HepG2 (cell line): Measurements from ENCODE around the gene HES1. TPM values are rescaled to one million over a fixed set of nuclear protein-coding genes. Genes with fewer than 3 reads are reported as not detected.
A peak's percentile ranks its signal among the peaks of the same experiment; 100 is the strongest.

Experiments
- ARID4A ChIP-seq: sonication (generic); formaldehyde crosslinking; IDR thresholded peaks from 2 replicates; pipeline ENCODE4 v1.5.0; 2020; ENCODE audit warnings: mild to moderate bottlenecking, missing genetic modification reagents, borderline replicate concordance
- ATF7 ChIP-seq, 2 experiments: fragments of 450-650 bp in 1 of 2; sonication (generic) in 1 of 2; formaldehyde crosslinking in 1 of 2; IDR thresholded peaks; 2 replicates each; pipeline versions ENCODE4 v1.4.0 to v1.6.1; 2016 to 2020; ENCODE audit warnings: antibody characterized with exemption in 1 of 2, mild to moderate bottlenecking in 1 of 2, missing genetic modification reagents in 1 of 2
- ATF7-NPFF ChIP-seq: sonication (generic); formaldehyde crosslinking; IDR thresholded peaks from 2 replicates; pipeline ENCODE4 v1.8.1; 2023; ENCODE audit warnings: mild to moderate bottlenecking, low read depth, missing genetic modification reagents, moderate library complexity
- BORCS8-MEF2B ChIP-seq: sonication (generic); formaldehyde crosslinking; IDR thresholded peaks from 2 replicates; pipeline ENCODE4 v1.8.0; 2022; ENCODE audit warnings: mild to moderate bottlenecking, missing genetic modification reagents
- CEBPG ChIP-seq: IDR thresholded peaks from 2 replicates; pipeline ENCODE4 v1.6.1; 2016
- FOXP4 ChIP-seq: sonication (generic); formaldehyde crosslinking; IDR thresholded peaks from 2 replicates; pipeline ENCODE4 v1.4.0; 2020; ENCODE audit warnings: missing genetic modification reagents
- GLI4 ChIP-seq: sonication (generic); formaldehyde crosslinking; IDR thresholded peaks from 2 replicates; pipeline ENCODE4 v1.5.1; 2020; ENCODE audit warnings: missing genetic modification reagents, mild to moderate bottlenecking, moderate library complexity, borderline replicate concordance
- HCFC1 ChIP-seq: fragments of 150-350 bp; IDR thresholded peaks from 2 replicates; pipeline ENCODE4 v1.6.1; 2014; ENCODE audit warnings: low read depth, low read length
- HMG20A ChIP-seq: IDR thresholded peaks from 2 replicates; pipeline ENCODE4 v1.6.1; 2016; ENCODE audit warnings: borderline replicate concordance
- HNRNPL ChIP-seq: fragments of 200-400 bp; formaldehyde crosslinking; IDR thresholded peaks from 2 replicates; pipeline ENCODE4 v1.6.1; 2017; ENCODE audit warnings: mild to moderate bottlenecking, low read depth, low read length
- HOXA3 ChIP-seq: sonication (generic); formaldehyde crosslinking; IDR thresholded peaks from 2 replicates; pipeline ENCODE4 v1.5.0; 2020; ENCODE audit warnings: missing genetic modification reagents
- JUN ChIP-seq: sonication (generic); formaldehyde crosslinking; IDR thresholded peaks from 2 replicates; pipeline ENCODE4 v1.4.0; 2020; ENCODE audit warnings: mild to moderate bottlenecking, missing genetic modification reagents
- KDM6A ChIP-seq: IDR thresholded peaks from 2 replicates; pipeline ENCODE4 v1.6.1; 2016; ENCODE audit warnings: low read depth
- NFYB ChIP-seq: sonication (generic); formaldehyde crosslinking; IDR thresholded peaks from 2 replicates; pipeline ENCODE4 v1.4.0; 2020; ENCODE audit warnings: missing genetic modification reagents
- NR2C2 ChIP-seq: sonication (generic); formaldehyde crosslinking; IDR thresholded peaks from 2 replicates; pipeline ENCODE4 v1.4.0; 2020; ENCODE audit warnings: missing genetic modification reagents, mild to moderate bottlenecking, moderate library complexity, borderline replicate concordance
- ZBTB7B ChIP-seq: sonication (generic); formaldehyde crosslinking; IDR thresholded peaks from 2 replicates; pipeline ENCODE4 v1.4.0; 2020; ENCODE audit warnings: missing genetic modification reagents
- ZEB1 ChIP-seq: IDR thresholded peaks from 2 replicates; pipeline ENCODE4 v1.6.1; 2012; ENCODE audit warnings: mild to moderate bottlenecking, low read depth, inconsistent platforms; ENCODE audit not compliant: insufficient replicate concordance
- ZFP36L1 ChIP-seq: sonication (generic); formaldehyde crosslinking; IDR thresholded peaks from 2 replicates; pipeline ENCODE4 v1.8.0; 2022; ENCODE audit warnings: mild to moderate bottlenecking, missing genetic modification reagents, moderate library complexity
- ZNF205 ChIP-seq: IDR thresholded peaks from 2 replicates; pipeline ENCODE4 v1.6.1; 2018; ENCODE audit warnings: missing biosample characterization, missing genetic modification reagents
- ZNF317 ChIP-seq: sonication (generic); formaldehyde crosslinking; IDR thresholded peaks from 2 replicates; pipeline ENCODE4 v1.5.0; 2020; ENCODE audit warnings: mild to moderate bottlenecking, missing genetic modification reagents
- ZNF329 ChIP-seq: sonication (generic); formaldehyde crosslinking; IDR thresholded peaks from 2 replicates; pipeline ENCODE4 v1.9.0; 2021; ENCODE audit warnings: low read depth, mild to moderate bottlenecking, missing genetic modification reagents
- ZNF333 ChIP-seq: sonication (generic); formaldehyde crosslinking; IDR thresholded peaks from 2 replicates; pipeline ENCODE4 v1.4.0; 2020; ENCODE audit warnings: mild to moderate bottlenecking, missing genetic modification reagents, borderline replicate concordance
- ZNF513 ChIP-seq: sonication (generic); formaldehyde crosslinking; conservative IDR thresholded peaks from 2 replicates; pipeline ENCODE4 v1.5.0; 2020; ENCODE audit warnings: missing genetic modification reagents
- ZNF570 ChIP-seq: sonication (generic); formaldehyde crosslinking; IDR thresholded peaks from 2 replicates; pipeline ENCODE4 v1.4.0; 2020; ENCODE audit warnings: mild to moderate bottlenecking, missing genetic modification reagents, borderline replicate concordance
- polyA plus RNA-seq, 8 experiments: library from polyadenylated mRNA; depleted of rRNA in 3 of 8; stranded (reverse) in 7 of 8; unstranded in 1 of 8; fragments of >200 nt; fragmentation: Illumina TruSeq in 4 of 8; extraction: Trizol in 4 of 8; gene quantifications; 2 replicates each; pipeline versions ENCODE4 v1.2.1 to v1.2.3, GENCODE V29; 2011 to 2016; ENCODE audit warnings: low read depth in 4 of 8, missing spikeins in 1 of 8, mixed read lengths in 1 of 8; ENCODE audit not compliant: insufficient read depth in 1 of 8
- total RNA-seq, 5 experiments: library from RNA; depleted of rRNA; stranded (reverse); fragments of >200 nt; fragmentation: Illumina TruSeq; extraction: Trizol; gene quantifications; 2 replicates each; pipeline ENCODE4 v1.2.3, GENCODE V29; 2016; ENCODE audit warnings: low read depth in 1 of 5

Gene HES1
- total and polyA plus RNA-seq, 2 of the 13 experiments (the other 11 are each of a cell fraction or from before 2014, with no cell fraction given), result 15.4 to 19.8 TPM

GRCh38 chr3:194139814-194140391 is 4.0 kb downstream of the HES1 start (continued):
- TF ChIP-seq ZNF513 (CRISPR knock-in tag), result no peak
- no peak for TF ChIP-seq GLI4 (CRISPR knock-in tag)
- TF ChIP-seq ZNF317 (CRISPR knock-in tag), result no peak
- no peak for TF ChIP-seq HMG20A
- peak; percentile 24 for TF ChIP-seq ZEB1
- TF ChIP-seq HCFC1, result no peak
- TF ChIP-seq KDM6A (CRISPR knock-in tag), result no peak
- TF ChIP-seq ZBTB7B, result no peak
- TF ChIP-seq HNRNPL, result no peak
- TF ChIP-seq ARID4A, result 0 out of 2 replicates have a peak, but pooled peaks have one; percentile 3
- TF ChIP-seq NR2C2 (CRISPR knock-in tag), result no peak
- no peak for TF ChIP-seq BORCS8-MEF2B
- TF ChIP-seq CEBPG (CRISPR knock-in tag), result no peak
- no peak for TF ChIP-seq ZFP36L1 (CRISPR knock-in tag)
- no peak for TF ChIP-seq FOXP4 (CRISPR knock-in tag)
- TF ChIP-seq ATF7-NPFF (CRISPR knock-in tag), result no peak
- TF ChIP-seq ZNF570, result no peak
- TF ChIP-seq NFYB, result no peak
- TF ChIP-seq ZNF329, result no peak
- TF ChIP-seq ZNF205 (CRISPR knock-in tag), result 0 out of 2 replicates have a peak, but pooled peaks have one; percentile 4
- TF ChIP-seq ZNF333 (CRISPR knock-in tag), result no peak
- no peak for TF ChIP-seq JUN
- TF ChIP-seq HOXA3 (CRISPR knock-in tag), result no peak
- TF ChIP-seq ATF7 (IDR thresholded peaks at IDR 0.05), result no peak
- TF ChIP-seq ATF7 (CRISPR knock-in tag; IDR thresholded peaks at IDR 0.05), result no peak
